NCI-H187 (cell line): ENCODE results near the gene CDCA7.
"Not testable (repeated sequence)": the region's sequence is repeated elsewhere in the genome, so short reads cannot be mapped to it uniquely, and the experiment has no call there.

Experiments used
- DNase-seq, 2 experiments: peaks; one replicate each; lab custom pipeline; 2025; lab: John Stamatoyannopoulos, UW

CDCA7 gene

GRCh38 chr2:173354582-173355131 is at the start of gene CDCA7:
CDCA7 (plus strand) TSS chr2:173354872; CDS start chr2:173354964, 92 bp downstream.
- DNase-seq, result peak; percentile 42 to 57

- DNase-seq, result no peak
Measured at GRCh38 chr2:173305303-173305702, 49.4 kb upstream of the CDCA7 start.

GRCh38 chr2:173307293-173307692 is 47.4 kb upstream of the CDCA7 start:
- DNase-seq, result no peak

- not testable (repeated sequence) for DNase-seq
Measured at GRCh38 chr2:173309370-173309769, 45.3 kb upstream of the CDCA7 start.

- no peak for DNase-seq
Measured at GRCh38 chr2:173311844-173312606, 42.6 kb upstream of the CDCA7 start.

GRCh38 chr2:173323371-173323770 is 31.3 kb upstream of the CDCA7 start:
- DNase-seq, result no peak

GRCh38 chr2:173326806-173327205 is 27.9 kb upstream of the CDCA7 start:
- no peak for DNase-seq

GRCh38 chr2:173327421-173327820 is 27.3 kb upstream of the CDCA7 start:
- DNase-seq, result no peak

GRCh38 chr2:173333003-173333402 is 21.7 kb upstream of the CDCA7 start:
- DNase-seq, result not testable (repeated sequence)

- no peak for DNase-seq
Measured at GRCh38 chr2:173339807-173340206, 14.9 kb upstream of the CDCA7 start.

GRCh38 chr2:173343921-173344320 is 10.8 kb upstream of the CDCA7 start:
- no peak for DNase-seq

- DNase-seq, result no peak
Measured at GRCh38 chr2:173346035-173346434, 8.6 kb upstream of the CDCA7 start.

- DNase-seq, result no peak
Measured at GRCh38 chr2:173347305-173348168, 7.1 kb upstream of the CDCA7 start.

GRCh38 chr2:173349287-173349686 is 5.4 kb upstream of the CDCA7 start:
- no peak for DNase-seq

- no peak for DNase-seq
Measured at GRCh38 chr2:173350383-173350782, 4.3 kb upstream of the CDCA7 start.

GRCh38 chr2:173351879-173352278 is 2.8 kb upstream of the CDCA7 start:
- DNase-seq, result no peak

GRCh38 chr2:173353556-173353955 is 1.1 kb upstream of the CDCA7 start:
- DNase-seq, result no peak

- DNase-seq, result no peak
Measured at GRCh38 chr2:173354073-173354581, 545 bp upstream of the CDCA7 start.

GRCh38 chr2:173355132-173355865 is 627 bp downstream of the CDCA7 start:
- DNase-seq, result no peak

GRCh38 chr2:173355866-173356508 is 1.3 kb downstream of the CDCA7 start:
- DNase-seq, result no peak

GRCh38 chr2:173357346-173357745 is 2.7 kb downstream of the CDCA7 start:
- DNase-seq, result no peak
